ENCODE data around the gene ARHGEF18. TPM values are rescaled to one million over a fixed set of nuclear protein-coding genes. Genes with fewer than 3 reads are reported as not detected.
A peak's percentile ranks its signal among the peaks of the same experiment; 100 is the strongest.

The ARHGEF18 gene
- total and polyA plus RNA-seq, 12 donors, result 4.8 to 13.3 (median 8.2) TPM

DNA sequence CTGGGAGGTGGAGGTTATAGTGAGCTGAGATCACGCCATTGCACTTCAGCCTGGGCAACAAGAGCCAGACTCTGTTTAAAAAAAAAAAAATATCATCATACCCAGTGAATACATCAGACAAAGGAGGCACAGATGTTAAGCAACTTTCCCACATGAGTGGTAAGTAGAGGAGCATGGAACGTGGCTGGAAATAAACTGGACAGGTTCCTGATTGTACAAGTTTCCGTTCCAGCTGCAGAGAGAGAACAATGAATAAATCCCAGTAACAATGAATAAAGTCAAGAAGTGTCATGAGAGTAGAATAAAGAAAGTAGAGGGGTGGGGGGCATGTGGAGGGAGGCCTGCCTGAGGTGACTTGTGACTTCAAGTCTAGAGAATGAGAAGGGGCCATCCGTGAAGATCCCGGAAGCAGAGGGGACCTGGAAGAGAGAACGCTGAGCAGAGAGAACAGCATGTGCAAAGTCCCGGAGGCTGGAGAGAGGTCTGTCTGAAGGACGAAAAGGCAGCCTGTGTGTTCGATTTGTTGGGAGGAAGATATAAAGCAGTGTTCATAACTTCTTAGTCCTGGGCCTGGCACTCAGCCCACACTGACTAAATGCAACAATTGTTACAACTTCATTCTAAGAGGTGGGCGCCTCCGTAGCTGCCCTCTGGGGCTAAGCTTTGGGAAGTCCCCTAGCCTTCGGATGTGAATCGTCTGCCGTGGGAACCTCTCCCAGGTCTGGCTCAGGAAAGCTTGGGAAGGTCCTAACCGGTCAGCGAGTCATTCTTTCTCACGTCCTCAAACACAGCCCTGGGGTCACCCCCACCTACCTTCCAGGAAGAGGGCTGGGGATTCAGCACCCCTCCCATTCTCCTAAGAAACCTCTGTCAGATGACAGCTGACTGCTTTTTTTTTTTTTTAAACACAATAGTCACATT lies 15.3 kb upstream of the ARHGEF18 start:
- TF ChIP-seq, protein P1, sequence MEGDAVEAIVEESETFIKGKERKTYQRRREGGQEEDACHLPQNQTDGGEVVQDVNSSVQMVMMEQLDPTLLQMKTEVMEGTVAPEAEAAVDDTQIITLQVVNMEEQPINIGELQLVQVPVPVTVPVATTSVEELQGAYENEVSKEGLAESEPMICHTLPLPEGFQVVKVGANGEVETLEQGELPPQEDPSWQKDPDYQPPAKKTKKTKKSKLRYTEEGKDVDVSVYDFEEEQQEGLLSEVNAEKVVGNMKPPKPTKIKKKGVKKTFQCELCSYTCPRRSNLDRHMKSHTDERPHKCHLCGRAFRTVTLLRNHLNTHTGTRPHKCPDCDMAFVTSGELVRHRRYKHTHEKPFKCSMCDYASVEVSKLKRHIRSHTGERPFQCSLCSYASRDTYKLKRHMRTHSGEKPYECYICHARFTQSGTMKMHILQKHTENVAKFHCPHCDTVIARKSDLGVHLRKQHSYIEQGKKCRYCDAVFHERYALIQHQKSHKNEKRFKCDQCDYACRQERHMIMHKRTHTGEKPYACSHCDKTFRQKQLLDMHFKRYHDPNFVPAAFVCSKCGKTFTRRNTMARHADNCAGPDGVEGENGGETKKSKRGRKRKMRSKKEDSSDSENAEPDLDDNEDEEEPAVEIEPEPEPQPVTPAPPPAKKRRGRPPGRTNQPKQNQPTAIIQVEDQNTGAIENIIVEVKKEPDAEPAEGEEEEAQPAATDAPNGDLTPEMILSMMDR (IDR thresholded peaks at IDR 0.05), result no peak
- ATAC-seq (peak; percentile 59 to 94 (median 82)), DNase-seq (peak in 1 of 2 donors; percentile 64)
- Histone ChIP-seq H3K4me1 (peaks cover 0 to 43% (median 23%) of the 10 kb centered on the region in 9 donors), H3K27me3 (no peaks in the 10 kb centered on the region), H3K9me3 (no peaks in the 10 kb centered on the region), H3K4me3 (no peak overlapping the region), H3K36me3 (no peaks in the 10 kb centered on the region), H3K27ac (peak overlapping the region in 8 of 10 donors; percentile 10 to 77 (median 62))
- intact Hi-C loops (cut with DNase I), result loop anchor here in 2 of 10 donors (5.0 to 10.0 kb wide), 2 partner anchors 36 to 179 kb away; no protein-coding TSS in a partner anchor
- 42 to 52% methylated on average over 17 of the region's 17 CpGs for WGBS, 2 donors

DNA sequence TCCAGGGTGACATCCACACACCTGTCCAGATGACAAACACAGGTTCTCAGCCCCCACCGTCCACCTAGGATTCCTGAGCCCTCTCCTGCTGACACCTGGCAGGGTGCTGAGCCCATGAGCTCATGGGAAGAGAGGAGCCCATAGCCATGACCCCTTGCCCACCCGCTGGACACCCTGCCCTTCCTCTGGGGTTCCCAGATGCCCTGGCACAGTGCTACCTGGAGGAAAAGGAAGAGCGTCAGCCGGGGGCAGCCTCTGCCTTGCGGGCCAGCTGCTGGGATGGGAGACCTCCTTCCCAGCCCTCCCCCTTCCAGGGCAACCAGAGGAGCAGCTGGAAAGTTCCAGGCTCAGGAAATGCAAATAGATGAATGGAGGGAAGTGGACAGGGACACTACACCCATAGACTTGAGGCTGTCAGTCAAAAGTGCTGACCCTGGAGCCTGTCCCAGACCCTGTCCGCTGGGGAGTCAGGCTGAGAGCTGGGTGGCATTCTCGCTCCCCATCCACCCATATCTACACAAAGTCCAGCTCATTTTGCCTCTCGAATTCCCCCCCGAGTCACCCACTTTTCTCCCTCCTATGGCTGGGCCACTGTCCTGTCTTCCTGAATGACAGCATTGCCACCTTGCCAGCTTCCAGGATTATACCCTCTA lies 12.3 kb upstream of the ARHGEF18 start:
- no peaks in the 10 kb centered on the region for H3K27me3 ChIP-seq
- no peak for DNase-seq
- intact Hi-C loops (cut with DNase I), result loop anchor here in 4 of 10 donors (5.0 to 10.0 kb wide), 6 partner anchors 39 to 234 kb away; partner anchors contain the start of gene INSR (in 1 of the 4)
- WGBS, 2 donors, result 77 to 81% methylated on average over 9 of the region's 9 CpGs
- no peaks in the 10 kb centered on the region for H3K9me3 ChIP-seq
- H3K4me1 ChIP-seq, result peaks cover 0 to 53% (median 23%) of the 10 kb centered on the region in 9 donors
- TF ChIP-seq, protein P1 (IDR thresholded peaks at IDR 0.05), result no peak
- peak in 3 of 8 donors; percentile 29 to 37 (median 29) for ATAC-seq
- H3K36me3 ChIP-seq, result no peaks in the 10 kb centered on the region
- H3K27ac ChIP-seq, result no peak overlapping the region
- H3K4me3 ChIP-seq, result no peak overlapping the region

DNA sequence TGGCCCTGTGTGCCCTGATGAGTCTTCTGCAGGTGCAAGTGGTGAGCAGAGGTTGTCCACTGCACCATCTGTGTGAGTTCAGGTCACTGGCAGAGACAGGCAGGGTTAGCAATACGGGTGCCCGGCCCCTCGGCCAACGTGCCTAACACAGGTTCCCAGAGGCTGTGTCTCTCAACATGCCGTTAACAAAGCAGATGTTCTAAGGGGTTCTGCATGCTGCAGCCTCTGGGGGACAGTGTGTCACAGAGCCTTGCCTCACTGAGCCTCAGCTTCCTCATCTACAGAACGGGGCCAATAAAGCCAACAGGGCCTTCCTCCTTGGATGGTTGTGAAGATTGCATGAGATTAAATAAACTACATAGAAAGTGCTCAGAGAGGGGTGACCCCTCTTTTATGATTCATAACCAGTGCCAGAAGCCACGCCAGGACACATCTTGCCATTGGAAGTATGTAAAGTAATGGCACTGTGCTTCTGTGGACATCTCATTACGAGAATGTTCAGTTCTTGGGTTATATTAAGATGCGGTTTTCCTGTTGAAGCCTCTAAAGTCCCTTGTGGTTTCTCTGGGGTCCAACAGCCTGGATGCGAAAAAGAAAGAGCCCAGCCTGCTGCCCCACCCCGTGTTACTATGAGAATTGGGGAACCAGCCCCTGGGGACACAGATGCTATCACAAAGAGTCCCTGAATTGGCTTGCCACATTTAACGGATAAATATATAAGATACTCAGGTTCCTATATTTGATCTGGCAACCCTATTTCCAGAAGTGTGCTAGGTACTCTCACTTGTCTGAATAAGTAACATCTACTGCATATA lies 11.2 kb upstream of the ARHGEF18 start:
- ATAC-seq (peak in 2 of 8 donors; percentile 38 to 57), DNase-seq (no peak)
- peaks cover 0 to 51% (median 23%) of the 10 kb centered on the region in 9 donors for H3K4me1 ChIP-seq
- no peaks in the 10 kb centered on the region for H3K36me3 ChIP-seq
- H3K27ac ChIP-seq, result peak overlapping the region in 1 of 10 donors; percentile 10
- no peaks in the 10 kb centered on the region for H3K9me3 ChIP-seq
- intact Hi-C loops (cut with DNase I), result loop anchor here in 7 of 10 donors (2.0 to 10.0 kb wide), 8 partner anchors 40 to 235 kb away; partner anchors contain the start of gene INSR (in 1 of the 7)
- TF ChIP-seq, protein P1 (IDR thresholded peaks at IDR 0.05), result no peak
- 73 to 86% methylated on average over 12 of the region's 12 CpGs for WGBS, 2 donors
- no peak overlapping the region for H3K4me3 ChIP-seq
- H3K27me3 ChIP-seq, result no peaks in the 10 kb centered on the region

All from heart right ventricle (tissue), 16 donors.